Omental fat pad (tissue), 4 donors: ENCODE data around the gene CSNK2A1. TPM values are rescaled to one million over a fixed set of nuclear protein-coding genes. Genes with fewer than 3 reads are reported as not detected.
"Not testable (repeated sequence)": the region's sequence is repeated elsewhere in the genome, so short reads cannot be mapped to it uniquely, and the experiment has no call there.

Experiments
- ATAC-seq: fragments of 150-250 bp; one replicate; pipeline ENCODE4 v1.9.1; 2016; ENCODE audit warnings: mild to moderate bottlenecking, moderate library complexity; ENCODE audit not compliant: low FRiP score
- DNase-seq: peaks from one replicate; pipeline ENCODE4 v3.0.0-alpha.2; 2019; ENCODE audit warnings: low spot score
- total RNA-seq, 4 donors: library from RNA; depleted of rRNA; stranded (reverse); fragments of >200 nt; gene quantifications; one replicate each; pipeline ENCODE4 v1.1.0, GENCODE V29; 2016
- TF ChIP-seq, protein P1 (sequence below), 3 donors: fragments of 450-650 bp; IDR thresholded peaks; one replicate each; pipeline ENCODE4 v1.5.1; 2016 to 2017; ENCODE audit warnings: antibody characterized with exemption in 3 of 3, mild to moderate bottlenecking in 3 of 3, moderate library complexity in 2 of 3

Gene CSNK2A1
- total RNA-seq, 4 donors from 2014 or later = 67.3 to 94.8 (median 84.7) TPM

DNA sequence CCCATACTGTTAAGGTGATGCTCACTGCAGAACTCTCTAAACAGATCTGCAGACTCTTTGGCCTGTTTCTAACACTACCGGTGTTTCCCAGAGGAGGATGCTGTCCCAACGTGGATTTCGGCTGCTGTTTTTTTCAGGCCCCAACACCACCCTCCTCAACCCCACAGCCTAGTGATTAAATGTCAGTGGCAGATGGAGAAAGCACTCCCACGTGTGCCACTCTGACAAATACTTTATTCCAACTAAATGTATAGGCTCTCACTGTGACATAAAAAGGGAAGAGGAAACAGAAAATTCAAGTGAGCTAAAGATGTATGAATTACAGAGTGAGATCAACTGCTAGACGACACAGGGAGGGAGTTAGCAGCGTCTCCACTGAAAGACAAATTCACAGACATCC is 84.8 kb downstream of the CSNK2A1 start:
- no peak for DNase-seq
- no peak for ATAC-seq
- TF ChIP-seq, protein P1, sequence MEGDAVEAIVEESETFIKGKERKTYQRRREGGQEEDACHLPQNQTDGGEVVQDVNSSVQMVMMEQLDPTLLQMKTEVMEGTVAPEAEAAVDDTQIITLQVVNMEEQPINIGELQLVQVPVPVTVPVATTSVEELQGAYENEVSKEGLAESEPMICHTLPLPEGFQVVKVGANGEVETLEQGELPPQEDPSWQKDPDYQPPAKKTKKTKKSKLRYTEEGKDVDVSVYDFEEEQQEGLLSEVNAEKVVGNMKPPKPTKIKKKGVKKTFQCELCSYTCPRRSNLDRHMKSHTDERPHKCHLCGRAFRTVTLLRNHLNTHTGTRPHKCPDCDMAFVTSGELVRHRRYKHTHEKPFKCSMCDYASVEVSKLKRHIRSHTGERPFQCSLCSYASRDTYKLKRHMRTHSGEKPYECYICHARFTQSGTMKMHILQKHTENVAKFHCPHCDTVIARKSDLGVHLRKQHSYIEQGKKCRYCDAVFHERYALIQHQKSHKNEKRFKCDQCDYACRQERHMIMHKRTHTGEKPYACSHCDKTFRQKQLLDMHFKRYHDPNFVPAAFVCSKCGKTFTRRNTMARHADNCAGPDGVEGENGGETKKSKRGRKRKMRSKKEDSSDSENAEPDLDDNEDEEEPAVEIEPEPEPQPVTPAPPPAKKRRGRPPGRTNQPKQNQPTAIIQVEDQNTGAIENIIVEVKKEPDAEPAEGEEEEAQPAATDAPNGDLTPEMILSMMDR (IDR thresholded peaks at IDR 0.05) = no peak

- TF ChIP-seq, protein P1 (IDR thresholded peaks at IDR 0.05) = no peak
- ATAC-seq (no peak), DNase-seq (no peak)
These were observed 88.6 kb downstream of the CSNK2A1 start for GRCh38 chr20:454951-455350.

GRCh38 chr20:452021-452420 is 91.6 kb downstream of the CSNK2A1 start:
- ATAC-seq = not testable (repeated sequence)

DNA sequence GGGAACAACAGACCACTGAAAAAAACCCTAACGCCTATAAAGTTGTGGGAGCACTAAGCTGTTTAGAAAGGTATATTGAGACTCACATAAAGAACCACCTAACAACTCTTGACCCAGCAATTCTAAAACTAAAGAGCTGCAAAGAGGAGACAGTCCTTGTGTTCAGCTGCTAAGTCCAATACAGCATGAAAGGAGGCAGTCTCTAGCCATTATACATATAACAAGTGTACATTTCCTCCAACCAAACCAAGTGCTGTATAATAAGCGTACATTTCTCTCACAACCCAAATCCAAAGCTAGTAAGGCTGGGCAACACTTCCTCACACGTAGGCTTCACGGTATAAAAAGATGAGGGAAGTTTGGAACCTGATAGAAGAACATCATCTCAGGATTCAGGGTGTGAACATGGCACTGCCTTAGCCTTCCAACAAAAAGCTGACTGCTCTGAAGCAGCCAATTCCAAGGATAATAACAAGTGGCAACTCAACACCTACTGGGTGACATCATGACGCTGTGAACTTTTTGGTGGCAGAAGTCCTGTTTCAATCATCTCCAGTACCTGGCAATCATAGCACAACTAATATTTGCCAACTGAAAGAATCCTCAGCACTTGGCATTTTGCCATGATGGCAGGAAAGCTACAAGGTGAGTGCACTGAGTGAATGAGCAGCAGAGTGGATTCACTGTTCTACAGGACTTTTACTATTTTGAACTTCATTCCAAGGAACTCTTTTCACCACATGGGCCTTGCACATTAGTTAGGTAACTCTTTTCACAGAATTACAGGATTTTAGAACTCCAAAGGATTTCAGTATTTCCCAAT is 97.9 kb downstream of the CSNK2A1 start:
- ATAC-seq = no peak
- TF ChIP-seq, protein P1 (IDR thresholded peaks at IDR 0.05) = no peak
- no peak for DNase-seq

More at GRCh38 chr20:452021-452420, 91.6 kb downstream of the CSNK2A1 start:
- DNase-seq = not testable (repeated sequence)

- DNase-seq = no peak
- TF ChIP-seq, protein P1 (IDR thresholded peaks at IDR 0.05) = no peak
- no peak for ATAC-seq
These were observed 98.6 kb downstream of the CSNK2A1 start for GRCh38 chr20:444862-445426.

DNA sequence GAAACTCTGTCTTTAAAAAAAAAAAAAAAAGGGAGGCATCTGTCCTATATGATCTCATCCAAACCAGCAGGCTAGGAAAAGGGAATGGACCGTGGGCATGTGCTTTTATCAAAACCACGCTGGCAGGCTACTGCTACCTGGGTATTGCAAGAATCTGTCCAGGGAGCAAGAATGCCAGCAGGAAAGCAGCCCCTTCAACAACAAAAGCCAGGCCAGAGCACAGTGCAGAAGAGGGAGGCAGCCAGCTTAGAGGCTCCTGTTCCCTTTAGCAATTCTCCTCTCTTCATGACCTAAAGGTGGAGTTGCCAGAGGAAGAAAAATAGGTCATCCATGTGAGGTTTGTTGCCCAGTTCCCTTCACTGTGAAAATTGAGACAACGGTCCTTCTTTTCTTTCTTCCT is 99.5 kb downstream of the CSNK2A1 start:
- no peak for DNase-seq
- TF ChIP-seq, protein P1 (IDR thresholded peaks at IDR 0.05) = no peak
- ATAC-seq = no peak

DNA sequence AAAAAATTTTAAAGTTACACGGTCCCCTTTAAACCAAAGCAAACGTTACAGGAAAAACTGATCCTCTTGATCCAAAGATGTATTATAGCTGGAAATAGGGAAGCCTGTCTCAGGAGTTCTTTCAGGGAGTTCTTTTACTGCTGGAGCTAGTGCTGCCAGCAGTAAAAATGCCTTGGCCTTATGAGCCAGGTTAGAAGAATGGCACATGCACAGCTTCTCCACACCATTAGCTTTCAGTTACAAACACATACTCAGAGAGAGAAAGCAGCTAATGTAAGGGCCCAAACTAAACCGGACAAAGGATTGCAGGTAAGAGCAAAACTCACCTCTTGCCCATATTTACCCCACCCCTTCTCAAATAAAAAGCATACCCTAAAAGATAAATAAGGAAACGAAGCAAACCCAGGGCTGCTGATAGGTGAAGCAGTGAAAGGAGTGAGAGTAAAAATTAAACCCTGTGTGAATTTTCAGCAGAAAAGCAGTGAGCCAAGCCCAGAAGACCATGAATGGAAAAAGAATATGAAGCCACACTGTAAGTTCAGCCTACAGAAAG is 100.3 kb downstream of the CSNK2A1 start:
- TF ChIP-seq, protein P1 (IDR thresholded peaks at IDR 0.05) = no peak
- no peak for DNase-seq
- ATAC-seq = no peak
